T-cell (primary cell): ENCODE measurements around the gene CREB3. TPM values are rescaled to one million over a fixed set of nuclear protein-coding genes. Genes with fewer than 3 reads are reported as not detected.

Experiments used
- ATAC-seq, 4 experiments: fragments of 200-7000 bp in 3 of 4; fragments of 150-1000 bp in 1 of 4; cut with Tn5 transposase; replicated peaks in 1 of 4; 1 replicate in 3 of 4; 2 replicates in 1 of 4; pipeline ENCODE4 v1.10.0; 2021; ENCODE audit warnings: moderate library complexity in 3 of 4, mild to moderate bottlenecking in 2 of 4, moderate number of reproducible peaks in 1 of 4
- CTCF ChIA-PET, 2 donors: fragments of 300-600 bp; sonication (Branson Sonifier 250); formaldehyde crosslinking; loops; one replicate each; lab custom pipeline; 2022; ENCODE audit warnings: antibody characterized with exemption in 2 of 2; lab: Charles Lee
- POLR2A ChIA-PET, 2 donors: fragments of 300-600 bp; sonication (Branson Sonifier 250); formaldehyde crosslinking; loops; one replicate each; lab custom pipeline; 2022; ENCODE audit warnings: antibody characterized with exemption in 2 of 2; lab: Charles Lee
- DNase-seq, 35 experiments: peaks; one replicate each; pipeline versions ENCODE4 v3.0.0 to v3.0.0-alpha.2; 2013 to 2023
- H3K27ac ChIP-seq: one replicate; pipeline ENCODE4 v1.5.1; 2013; ENCODE audit warnings: low read length
- H3K27me3 ChIP-seq, 2 experiments: replicated peaks in 1 of 2; 1 replicate in 1 of 2; 2 replicates in 1 of 2; pipeline versions ENCODE4 v1.6.1 to v1.7.0; 2013; ENCODE audit warnings: low read length in 1 of 2, mixed read lengths in 1 of 2; ENCODE audit not compliant: control insufficient read depth in 2 of 2, insufficient read depth in 2 of 2; ENCODE audit errors: extremely low read depth in 1 of 2
- H3K36me3 ChIP-seq, 2 donors: 1 replicate in 1 of 2; 2 replicates in 1 of 2; pipeline versions ENCODE4 v1.6.1 to v1.7.0; 2013; ENCODE audit warnings: low read length in 1 of 2; ENCODE audit not compliant: control insufficient read depth in 2 of 2, insufficient read depth in 1 of 2; ENCODE audit errors: extremely low read depth in 1 of 2
- H3K4me1 ChIP-seq, 2 experiments: 1 replicate in 1 of 2; 2 replicates in 1 of 2; pipeline versions ENCODE4 v1.6.1 to v1.7.0; 2013; ENCODE audit warnings: low read length in 2 of 2, mixed read lengths in 1 of 2; ENCODE audit not compliant: insufficient read depth in 2 of 2, control insufficient read depth in 1 of 2; ENCODE audit errors: extremely low read depth in 1 of 2
- H3K4me3 ChIP-seq, 2 donors: 1 replicate in 1 of 2; 2 replicates in 1 of 2; pipeline versions ENCODE4 v1.5.1 to v1.7.0; 2013; ENCODE audit warnings: mild to moderate bottlenecking in 2 of 2, low read length in 1 of 2, moderate library complexity in 1 of 2; ENCODE audit not compliant: control insufficient read depth in 1 of 2; ENCODE audit errors: extremely low read depth in 1 of 2
- H3K9me3 ChIP-seq: 2 replicates; pipeline ENCODE4 v1.7.0; 2013
- H3K27ac Mint-ChIP-seq, 2 donors: one replicate each; pipeline ENCODE4 v1.8.0; 2020 to 2021; ENCODE audit warnings: mild to moderate bottlenecking in 2 of 2, mixed read lengths in 2 of 2
- H3K27me3 Mint-ChIP-seq, 2 donors: one replicate each; pipeline ENCODE4 v1.8.0; 2021 to 2022; ENCODE audit warnings: mixed read lengths in 2 of 2
- H3K36me3 Mint-ChIP-seq: one replicate; pipeline ENCODE4 v1.8.0; 2021; ENCODE audit warnings: mixed read lengths
- H3K4me1 Mint-ChIP-seq, 3 donors: one replicate each; pipeline ENCODE4 v1.8.0; 2020 to 2022; ENCODE audit warnings: mixed read lengths in 3 of 3, mild to moderate bottlenecking in 1 of 3
- H3K4me3 Mint-ChIP-seq, 3 donors: one replicate each; pipeline ENCODE4 v1.8.0; 2020 to 2022; ENCODE audit warnings: mild to moderate bottlenecking in 3 of 3, mixed read lengths in 3 of 3, moderate library complexity in 3 of 3
- H3K9me3 Mint-ChIP-seq, 3 donors: one replicate each; pipeline ENCODE4 v1.8.0; 2020 to 2022; ENCODE audit warnings: mixed read lengths in 3 of 3
- WGBS: methylation state at CpG from one replicate; pipeline ENCODE4 v1.1.5; 2013; ENCODE audit warnings: missing lambda C conversion rate; ENCODE audit not compliant: insufficient coverage; 5-methylcytosine and 5-hydroxymethylcytosine counted together
- total RNA-seq, 35 experiments: library from RNA in 6 of 35; stranded (reverse) in 6 of 35; fragments of 120-200 nt in 1 of 35; gene quantifications; one replicate each; pipeline versions ENCODE4 v1.2.1 to v1.2.4 and lab custom pipeline; 2013 to 2026

CREB3 gene
- total RNA-seq, 5 donors from 2014 or later (not counting 1 experiment from before 2014, with no cell fraction given) = 15.9 to 22.6 (median 19.3) TPM

GRCh38 chr9:35771075-35771433 is 38.6 kb downstream of the CREB3 start:
- Histone ChIP-seq H3K9me3 (no peaks in the 10 kb centered on the region), H3K27me3 (no peaks in the 10 kb centered on the region), H3K27ac (no peak overlapping the region), H3K36me3 (peaks cover 0 to 9% of the 10 kb centered on the region in 2 donors), H3K4me1 (no peaks in the 10 kb centered on the region), H3K4me3 (no peak overlapping the region)
- Mint-ChIP-seq H3K4me1 (peaks cover 0 to 11% (median 11%) of the 10 kb centered on the region in 3 donors), H3K27me3 (no peaks in the 10 kb centered on the region), H3K27ac (no peak overlapping the region), H3K36me3 (no peaks in the 10 kb centered on the region), H3K9me3 (no peaks in the 10 kb centered on the region), H3K4me3 (no peak overlapping the region)
- POLR2A ChIA-PET = interaction anchor here in 1 of 2 donors (0.7 kb wide), 1 partner anchor 1185 kb away, joined by 3 read pairs; no protein-coding TSS in a partner anchor
- ATAC-seq = no peak
- no CpG with 5 or more reads among the region's 4 CpGs for WGBS
- CTCF ChIA-PET = interaction anchor here (0.7 to 1.1 kb wide), 2 partner anchors 17 to 111 kb away, joined by 3 to 5 read pairs; no protein-coding TSS in a partner anchor
- no peak for DNase-seq

- POLR2A ChIA-PET = interaction anchor here in 1 of 2 donors (0.6 kb wide), 1 partner anchor 20 kb away, joined by 3 read pairs; no protein-coding TSS in a partner anchor
- no peaks in the 10 kb centered on the region for H3K36me3 Mint-ChIP-seq
Observed at GRCh38 chr9:35771534-35771933, 39.1 kb downstream of the CREB3 start.

GRCh38 chr9:35771943-35772342 is 39.5 kb downstream of the CREB3 start:
- H3K36me3 ChIP-seq = peaks cover 0 to 10% of the 10 kb centered on the region in 2 donors
- Mint-ChIP-seq H3K4me1 (peaks cover 0 to 7% (median 6%) of the 10 kb centered on the region in 3 donors), H3K27ac (no peak overlapping the region), H3K4me3 (no peak overlapping the region), H3K36me3 (no peaks in the 10 kb centered on the region), H3K9me3 (no peaks in the 10 kb centered on the region), H3K27me3 (no peaks in the 10 kb centered on the region)
- H3K4me3 ChIP-seq = no peak overlapping the region
- ATAC-seq = no peak
- WGBS = 100% methylated on average over 2 of the region's 3 CpGs
- no peaks in the 10 kb centered on the region for H3K27me3 ChIP-seq
- H3K4me1 ChIP-seq = no peaks in the 10 kb centered on the region
- H3K9me3 ChIP-seq = no peaks in the 10 kb centered on the region
- CTCF ChIA-PET = interaction anchor here in 1 of 2 donors (0.5 to 0.7 kb wide), 3 partner anchors 120 to 890 kb away, joined by 3 to 6 read pairs (median 3); no protein-coding TSS in a partner anchor
- POLR2A ChIA-PET = interaction anchor here in 1 of 2 donors (0.6 kb wide), 1 partner anchor 20 kb away, joined by 3 read pairs; no protein-coding TSS in a partner anchor
- DNase-seq = no peak
- H3K27ac ChIP-seq = no peak overlapping the region

More at GRCh38 chr9:35771534-35771933, 39.1 kb downstream of the CREB3 start:
- no peaks in the 10 kb centered on the region for H3K9me3 ChIP-seq
- no peak overlapping the region for H3K4me3 Mint-ChIP-seq
- DNase-seq (no peak), ATAC-seq (no peak)
- no peak overlapping the region for H3K27ac Mint-ChIP-seq
- CTCF ChIA-PET = interaction anchor here in 1 of 2 donors (0.5 to 0.7 kb wide), 3 partner anchors 111 to 890 kb away, joined by 3 read pairs; no protein-coding TSS in a partner anchor
- WGBS = no CpG with 5 or more reads among the region's 1 CpG
- H3K36me3 ChIP-seq = peaks cover 0 to 10% of the 10 kb centered on the region in 2 donors
- no peak overlapping the region for H3K27ac ChIP-seq
- H3K4me3 ChIP-seq = no peak overlapping the region
- no peaks in the 10 kb centered on the region for H3K9me3 Mint-ChIP-seq
- H3K27me3 Mint-ChIP-seq = no peaks in the 10 kb centered on the region
- peaks cover 0 to 7% (median 6%) of the 10 kb centered on the region in 3 donors for H3K4me1 Mint-ChIP-seq
- H3K4me1 ChIP-seq = no peaks in the 10 kb centered on the region
- H3K27me3 ChIP-seq = no peaks in the 10 kb centered on the region

GRCh38 chr9:35774907-35775635 is 42.6 kb downstream of the CREB3 start:
- Histone ChIP-seq H3K9me3 (no peaks in the 10 kb centered on the region), H3K36me3 (peaks cover 0 to 7% of the 10 kb centered on the region in 2 donors), H3K27ac (no peak overlapping the region), H3K27me3 (no peaks in the 10 kb centered on the region), H3K4me3 (no peak overlapping the region), H3K4me1 (no peaks in the 10 kb centered on the region)
- peaks cover 7% of the 10 kb centered on the region for H3K36me3 Mint-ChIP-seq
- H3K27ac Mint-ChIP-seq = peak overlapping the region in 1 of 2 donors; percentile 58
- ChIA-PET CTCF (interaction anchor here in 1 of 2 donors (0.6 kb wide), 1 partner anchor 15 kb away, joined by 3 read pairs; no protein-coding TSS in a partner anchor), POLR2A (no interaction called here)
- no peaks in the 10 kb centered on the region for H3K9me3 Mint-ChIP-seq
- no CpG with 5 or more reads among the region's 7 CpGs for WGBS
- DNase-seq = no peak
- no peaks in the 10 kb centered on the region for H3K27me3 Mint-ChIP-seq
- H3K4me3 Mint-ChIP-seq = no peak overlapping the region
- ATAC-seq = no peak
- H3K4me1 Mint-ChIP-seq = peaks cover 0 to under 1% (median 0%) of the 10 kb centered on the region in 3 donors

GRCh38 chr9:35776018-35776417 is 43.6 kb downstream of the CREB3 start:
- H3K9me3 ChIP-seq = no peaks in the 10 kb centered on the region
- DNase-seq (no peak), ATAC-seq (no peak)
- no peak overlapping the region for H3K4me3 Mint-ChIP-seq
- POLR2A ChIA-PET = interaction anchor here in 1 of 2 donors (0.7 kb wide), 1 partner anchor 1384 kb away, joined by 3 read pairs; no protein-coding TSS in a partner anchor
- CTCF ChIA-PET = interaction anchor here in 1 of 2 donors (0.6 kb wide), 1 partner anchor 14 kb away, joined by 3 read pairs; no protein-coding TSS in a partner anchor
- peaks cover 2 to 9% (median 2%) of the 10 kb centered on the region in 3 donors for H3K4me1 Mint-ChIP-seq
- H3K27ac Mint-ChIP-seq = no peak overlapping the region
- no peaks in the 10 kb centered on the region for H3K27me3 Mint-ChIP-seq
- no peaks in the 10 kb centered on the region for H3K27me3 ChIP-seq
- no peak overlapping the region for H3K4me3 ChIP-seq
- WGBS = no CpG with 5 or more reads among the region's 4 CpGs
- no peaks in the 10 kb centered on the region for H3K4me1 ChIP-seq
- H3K27ac ChIP-seq = no peak overlapping the region
- H3K9me3 Mint-ChIP-seq = no peaks in the 10 kb centered on the region
- peaks cover 12% of the 10 kb centered on the region for H3K36me3 Mint-ChIP-seq
- peaks cover 0 to 10% of the 10 kb centered on the region in 2 donors for H3K36me3 ChIP-seq

- WGBS = no CpG with 5 or more reads among the region's 3 CpGs
- Histone ChIP-seq H3K27me3 (no peaks in the 10 kb centered on the region), H3K9me3 (no peaks in the 10 kb centered on the region), H3K27ac (no peak overlapping the region), H3K4me1 (no peaks in the 10 kb centered on the region), H3K4me3 (no peak overlapping the region), H3K36me3 (peaks cover 0 to 8% of the 10 kb centered on the region in 2 donors)
- Mint-ChIP-seq H3K36me3 (peaks cover 16% of the 10 kb centered on the region), H3K27ac (no peak overlapping the region), H3K27me3 (no peaks in the 10 kb centered on the region), H3K4me3 (no peak overlapping the region), H3K4me1 (peaks cover 2 to 10% (median 2%) of the 10 kb centered on the region in 3 donors), H3K9me3 (no peaks in the 10 kb centered on the region)
- POLR2A ChIA-PET = no interaction called here
- CTCF ChIA-PET = interaction anchor here (1.0 to 1.9 kb wide), 2 partner anchors 10 to 12 kb away, joined by 3 to 6 read pairs; no protein-coding TSS in a partner anchor
- DNase-seq (no peak), ATAC-seq (no peak)
Observed at GRCh38 chr9:35778496-35778895, 46.0 kb downstream of the CREB3 start.
